Natural killer cell (primary cell): ENCODE results near the gene GRAMD1C. TPM values are rescaled to one million over a fixed set of nuclear protein-coding genes. Genes with fewer than 3 reads are reported as not detected.

Experiments
- ATAC-seq, 3 donors: fragments of 150-1000 bp in 2 of 3; fragments of 200-7000 bp in 1 of 3; cut with Tn5 transposase; 1 replicate in 1 of 3; 2 replicates in 2 of 3; pipeline ENCODE4 v1.10.0; 2021; ENCODE audit warnings: mild to moderate bottlenecking in 2 of 3, moderate library complexity in 2 of 3
- DNase-seq, 2 donors: peaks; one replicate each; pipeline versions ENCODE4 v3.0.0 to v3.0.0-alpha.2; 2013 to 2021; ENCODE audit warnings: mixed read lengths in 1 of 2
- H3K27ac ChIP-seq: one replicate; pipeline ENCODE4 v1.5.1; 2013; ENCODE audit warnings: mild to moderate bottlenecking, low read length
- H3K27me3 ChIP-seq: one replicate; pipeline ENCODE4 v1.6.1; 2013; ENCODE audit warnings: low read length; ENCODE audit not compliant: control insufficient read depth, insufficient read depth
- H3K36me3 ChIP-seq: one replicate; pipeline ENCODE4 v1.6.1; 2013; ENCODE audit warnings: low read length; ENCODE audit not compliant: control insufficient read depth, insufficient read depth
- H3K4me1 ChIP-seq: one replicate; pipeline ENCODE4 v1.6.1; 2013; ENCODE audit warnings: low read length; ENCODE audit not compliant: control insufficient read depth, insufficient read depth
- H3K4me3 ChIP-seq: one replicate; pipeline ENCODE4 v1.5.1; 2013; ENCODE audit warnings: low read length
- H3K9me3 ChIP-seq: one replicate; pipeline ENCODE4 v1.6.1; 2013; ENCODE audit warnings: low read length; ENCODE audit not compliant: control insufficient read depth, insufficient read depth
- H3K27ac Mint-ChIP-seq, 2 donors: one replicate each; pipeline ENCODE4 v1.8.0; 2022; ENCODE audit warnings: mild to moderate bottlenecking in 2 of 2, mixed read lengths in 2 of 2, moderate library complexity in 1 of 2
- H3K27me3 Mint-ChIP-seq, 2 donors: one replicate each; pipeline ENCODE4 v1.8.0; 2022; ENCODE audit warnings: low read depth in 2 of 2, mixed read lengths in 2 of 2
- H3K36me3 Mint-ChIP-seq: one replicate; pipeline ENCODE4 v1.8.0; 2022; ENCODE audit warnings: mixed read lengths
- H3K4me1 Mint-ChIP-seq, 2 donors: one replicate each; pipeline ENCODE4 v1.8.0; 2022; ENCODE audit warnings: mixed read lengths in 2 of 2
- H3K4me3 Mint-ChIP-seq: one replicate; pipeline ENCODE4 v1.8.0; 2022; ENCODE audit warnings: mild to moderate bottlenecking, moderate library complexity, mixed read lengths
- H3K9me3 Mint-ChIP-seq, 2 donors: one replicate each; pipeline ENCODE4 v1.8.0; 2022; ENCODE audit warnings: mixed read lengths in 2 of 2
- WGBS: methylation state at CpG from one replicate; pipeline ENCODE4 v1.1.7; 2013; ENCODE audit warnings: missing lambda C conversion rate; ENCODE audit not compliant: insufficient coverage; 5-methylcytosine and 5-hydroxymethylcytosine counted together
- intact Hi-C: fragments of 100-400 bp; cut with micrococcal nuclease; formaldehyde crosslinking; loops from one replicate; pipeline ENCODE4 v1.14.2; 2022
- total RNA-seq, 4 donors: library from RNA; stranded (reverse); fragments of 120-200 nt in 1 of 4; gene quantifications; one replicate each; pipeline versions ENCODE4 v1.2.3 to v1.2.4, GENCODE V29; 2013 to 2022
- TF ChIP-seq, protein P1 (sequence below): fragments of 200-600 bp; IDR thresholded peaks from one replicate; pipeline ENCODE4 v1.8.0; 2022; ENCODE audit warnings: antibody characterized with exemption

Gene GRAMD1C
- total RNA-seq, 3 donors from 2014 or later (not counting 1 experiment from before 2014, with no cell fraction given) = 2.7 to 3.9 (median 3.6) TPM

DNA sequence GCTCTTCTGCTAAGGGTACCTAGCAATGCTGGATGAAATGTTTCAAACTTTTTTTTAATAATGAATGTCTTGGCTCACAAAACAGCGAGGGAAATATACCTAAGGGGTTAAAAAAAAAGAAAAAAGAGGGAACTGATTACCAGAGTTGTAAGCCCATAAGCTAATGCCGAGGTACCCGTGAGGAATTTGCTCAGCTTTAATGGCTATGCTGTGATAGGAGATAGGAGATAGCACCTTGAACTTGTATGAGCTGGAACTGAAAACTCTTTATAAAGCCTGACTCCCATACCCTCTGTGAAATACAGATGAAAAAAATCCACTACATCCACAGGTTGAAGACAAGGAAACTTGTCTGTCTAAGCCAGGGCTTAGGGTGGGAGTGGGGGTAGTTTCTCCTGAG, 13.9 kb downstream of the GRAMD1C start:
- no peaks in the 10 kb centered on the region for H3K36me3 Mint-ChIP-seq
- WGBS = 91% methylated on average over 3 of the region's 3 CpGs
- DNase-seq (no peak), ATAC-seq (no peak)
- TF ChIP-seq, protein P1, sequence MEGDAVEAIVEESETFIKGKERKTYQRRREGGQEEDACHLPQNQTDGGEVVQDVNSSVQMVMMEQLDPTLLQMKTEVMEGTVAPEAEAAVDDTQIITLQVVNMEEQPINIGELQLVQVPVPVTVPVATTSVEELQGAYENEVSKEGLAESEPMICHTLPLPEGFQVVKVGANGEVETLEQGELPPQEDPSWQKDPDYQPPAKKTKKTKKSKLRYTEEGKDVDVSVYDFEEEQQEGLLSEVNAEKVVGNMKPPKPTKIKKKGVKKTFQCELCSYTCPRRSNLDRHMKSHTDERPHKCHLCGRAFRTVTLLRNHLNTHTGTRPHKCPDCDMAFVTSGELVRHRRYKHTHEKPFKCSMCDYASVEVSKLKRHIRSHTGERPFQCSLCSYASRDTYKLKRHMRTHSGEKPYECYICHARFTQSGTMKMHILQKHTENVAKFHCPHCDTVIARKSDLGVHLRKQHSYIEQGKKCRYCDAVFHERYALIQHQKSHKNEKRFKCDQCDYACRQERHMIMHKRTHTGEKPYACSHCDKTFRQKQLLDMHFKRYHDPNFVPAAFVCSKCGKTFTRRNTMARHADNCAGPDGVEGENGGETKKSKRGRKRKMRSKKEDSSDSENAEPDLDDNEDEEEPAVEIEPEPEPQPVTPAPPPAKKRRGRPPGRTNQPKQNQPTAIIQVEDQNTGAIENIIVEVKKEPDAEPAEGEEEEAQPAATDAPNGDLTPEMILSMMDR = no peak
- Histone ChIP-seq H3K36me3 (no peaks in the 10 kb centered on the region), H3K9me3 (no peaks in the 10 kb centered on the region), H3K4me3 (no peak overlapping the region), H3K27ac (no peak overlapping the region), H3K27me3 (no peaks in the 10 kb centered on the region), H3K4me1 (no peaks in the 10 kb centered on the region)
- no peak overlapping the region for H3K27ac Mint-ChIP-seq
- H3K27me3 Mint-ChIP-seq = peaks cover 0 to 7% of the 10 kb centered on the region in 2 donors
- intact Hi-C loops = no loop called here
- no peak overlapping the region for H3K4me3 Mint-ChIP-seq
- H3K4me1 Mint-ChIP-seq = no peaks in the 10 kb centered on the region
- H3K9me3 Mint-ChIP-seq = no peaks in the 10 kb centered on the region

DNA sequence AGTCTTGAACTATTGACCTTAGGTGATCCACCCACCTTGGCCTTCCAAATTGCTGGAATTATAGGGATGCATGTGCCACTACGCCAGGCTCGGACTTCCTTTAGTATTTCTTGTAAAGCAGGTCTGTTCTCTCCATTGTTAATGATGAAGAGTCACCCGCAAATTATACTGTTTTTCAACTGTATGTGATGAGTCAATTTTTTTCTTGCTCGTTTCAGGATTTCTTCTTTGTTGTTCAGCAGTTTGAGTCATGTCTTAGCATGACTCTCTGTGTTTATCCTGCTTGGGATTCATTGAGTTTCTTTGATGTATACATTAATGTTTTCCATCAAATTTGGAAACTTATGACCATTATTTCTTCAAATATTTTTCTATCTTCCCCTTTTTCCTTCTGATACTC, 28.9 kb downstream of the GRAMD1C start:
- Histone ChIP-seq H3K4me1 (no peaks in the 10 kb centered on the region), H3K27ac (no peak overlapping the region), H3K9me3 (no peaks in the 10 kb centered on the region), H3K27me3 (no peaks in the 10 kb centered on the region), H3K36me3 (no peaks in the 10 kb centered on the region), H3K4me3 (no peak overlapping the region)
- intact Hi-C loops = no loop called here
- Mint-ChIP-seq H3K4me1 (no peaks in the 10 kb centered on the region), H3K36me3 (no peaks in the 10 kb centered on the region), H3K27ac (no peak overlapping the region), H3K4me3 (no peak overlapping the region), H3K27me3 (peaks cover 4 to 27% of the 10 kb centered on the region in 2 donors), H3K9me3 (no peaks in the 10 kb centered on the region)
- WGBS = 52% methylated on average over 4 of the region's 4 CpGs
- DNase-seq = no peak
- ATAC-seq = no peak
- TF ChIP-seq, protein P1 = no peak

DNA sequence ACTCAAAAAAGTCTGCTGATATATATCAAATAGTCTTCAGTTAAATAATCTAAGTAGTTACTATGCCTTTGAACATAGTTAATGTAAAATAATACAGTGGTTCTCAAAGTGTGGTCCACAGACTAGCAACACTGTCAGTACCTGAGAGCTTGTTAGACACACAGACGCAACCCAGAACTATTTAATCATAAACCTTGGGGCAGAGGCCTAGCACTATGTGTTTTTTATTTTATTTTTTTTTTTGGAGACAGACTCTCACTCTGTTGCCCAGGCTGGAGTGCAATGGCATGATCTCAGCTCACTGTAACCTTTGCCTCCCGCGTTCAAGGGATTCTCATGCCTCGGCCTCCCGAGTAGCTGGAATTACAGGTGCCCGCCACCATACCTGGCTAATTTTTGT, 34.7 kb downstream of the GRAMD1C start:
- H3K4me1 ChIP-seq = no peaks in the 10 kb centered on the region
- no peaks in the 10 kb centered on the region for H3K27me3 ChIP-seq
- DNase-seq (no peak), ATAC-seq (no peak)
- intact Hi-C loops = no loop called here
- H3K36me3 ChIP-seq = no peaks in the 10 kb centered on the region
- no peak overlapping the region for H3K27ac ChIP-seq
- Mint-ChIP-seq H3K4me3 (no peak overlapping the region), H3K27ac (no peak overlapping the region), H3K36me3 (no peaks in the 10 kb centered on the region), H3K4me1 (no peaks in the 10 kb centered on the region), H3K27me3 (peaks cover 0 to 18% of the 10 kb centered on the region in 2 donors), H3K9me3 (no peaks in the 10 kb centered on the region)
- no peaks in the 10 kb centered on the region for H3K9me3 ChIP-seq
- no peak overlapping the region for H3K4me3 ChIP-seq
- WGBS = 94% methylated on average over 6 of the region's 6 CpGs
- TF ChIP-seq, protein P1 = no peak

DNA sequence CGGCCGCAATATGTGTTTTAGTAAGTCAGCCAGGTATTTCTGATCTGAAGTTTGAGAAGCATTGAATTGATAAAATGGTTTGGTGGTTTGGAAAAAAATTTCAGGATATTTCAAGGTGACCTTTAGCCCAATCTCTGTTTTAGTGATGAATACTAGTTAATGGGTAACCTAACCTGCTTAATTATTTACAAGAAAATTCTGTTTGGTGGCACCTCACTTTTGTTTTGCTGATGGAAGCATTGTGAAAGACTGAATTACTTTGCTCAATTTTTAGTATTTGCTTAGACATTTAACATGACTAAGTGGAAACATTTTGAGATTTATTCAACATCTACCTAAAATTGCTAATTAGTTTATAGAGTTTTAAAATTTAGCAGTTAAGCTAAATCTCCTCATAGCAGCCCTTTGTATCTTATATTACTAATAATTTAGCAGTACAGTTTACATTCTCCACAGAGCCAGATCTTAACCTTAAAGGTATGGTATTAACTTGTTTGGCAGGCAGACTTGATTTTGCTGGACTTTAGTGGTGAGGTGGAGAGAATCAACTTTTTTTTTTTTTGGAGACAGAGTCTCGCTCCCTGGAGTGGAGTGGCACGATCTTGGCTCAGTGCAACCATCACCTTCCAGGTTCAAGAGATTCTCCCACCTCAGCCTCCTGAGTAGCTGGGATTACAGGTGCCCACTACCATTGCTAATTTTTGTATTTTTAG, 35.4 kb downstream of the GRAMD1C start:
- no peaks in the 10 kb centered on the region for H3K4me1 ChIP-seq
- Mint-ChIP-seq H3K4me3 (no peak overlapping the region), H3K36me3 (no peaks in the 10 kb centered on the region), H3K27me3 (peaks cover 0 to 11% of the 10 kb centered on the region in 2 donors), H3K4me1 (no peaks in the 10 kb centered on the region), H3K27ac (no peak overlapping the region), H3K9me3 (no peaks in the 10 kb centered on the region)
- no peak overlapping the region for H3K27ac ChIP-seq
- TF ChIP-seq, protein P1 = no peak
- no peaks in the 10 kb centered on the region for H3K36me3 ChIP-seq
- H3K9me3 ChIP-seq = no peaks in the 10 kb centered on the region
- H3K27me3 ChIP-seq = no peaks in the 10 kb centered on the region
- DNase-seq (no peak), ATAC-seq (no peak)
- WGBS = 96% methylated on average over 4 of the region's 4 CpGs
- no peak overlapping the region for H3K4me3 ChIP-seq
- intact Hi-C loops = no loop called here
